CD4-positive, alpha-beta T cell (primary cell): ENCODE data around the gene DEGS2. TPM values are rescaled to one million over a fixed set of nuclear protein-coding genes. Genes with fewer than 3 reads are reported as not detected.
A peak's percentile ranks its signal among the peaks of the same experiment; 100 is the strongest.

Experiments
- ATAC-seq: fragments of 200-7000 bp; cut with Tn5 transposase; one replicate; pipeline ENCODE4 v1.10.0; 2022; ENCODE audit warnings: mild to moderate bottlenecking; ENCODE audit not compliant: poor library complexity
- CTCF ChIA-PET: fragments of 350-600 bp; sonication (Branson Sonifier 250); formaldehyde crosslinking; loops from one replicate; lab custom pipeline; 2021; ENCODE audit warnings: antibody characterized with exemption, inconsistent platforms; lab: Charles Lee
- POLR2A ChIA-PET: fragments of 350-600 bp; sonication (Branson Sonifier 250); formaldehyde crosslinking; loops from one replicate; lab custom pipeline; 2021; ENCODE audit warnings: antibody characterized with exemption, inconsistent platforms; lab: Charles Lee
- DNase-seq, 14 experiments: peaks; one replicate each; pipeline ENCODE4 v3.0.0-alpha.2; 2013 to 2020; ENCODE audit warnings: mixed read lengths in 2 of 14
- H3K27ac ChIP-seq, 2 donors: one replicate each; pipeline versions ENCODE4 v1.5.1 to v1.7.0; 2013; ENCODE audit warnings: low read length in 2 of 2, low read depth in 1 of 2, mild to moderate bottlenecking in 1 of 2
- H3K27me3 ChIP-seq, 2 experiments: 1 replicate in 1 of 2; 2 replicates in 1 of 2; pipeline versions ENCODE4 v1.6.1 to v1.7.0; 2013; ENCODE audit warnings: low read length in 2 of 2, control low read depth in 1 of 2, mild to moderate bottlenecking in 1 of 2, moderate library complexity in 1 of 2; ENCODE audit not compliant: insufficient read depth in 2 of 2, control insufficient read depth in 1 of 2
- H3K36me3 ChIP-seq: one replicate; pipeline ENCODE4 v1.6.1; 2013; ENCODE audit warnings: low read length, control low read depth; ENCODE audit not compliant: insufficient read depth
- H3K4me1 ChIP-seq: one replicate; pipeline ENCODE4 v1.6.1; 2013; ENCODE audit warnings: low read length, control low read depth; ENCODE audit not compliant: insufficient read depth
- H3K4me3 ChIP-seq: one replicate; pipeline ENCODE4 v1.5.1; 2013; ENCODE audit warnings: mild to moderate bottlenecking, low read length, moderate library complexity
- H3K9me3 ChIP-seq, 2 experiments: 1 replicate in 1 of 2; 2 replicates in 1 of 2; pipeline versions ENCODE4 v1.6.1 to v1.7.0; 2013; ENCODE audit warnings: low read length in 2 of 2, mild to moderate bottlenecking in 2 of 2, control low read depth in 1 of 2, moderate library complexity in 1 of 2; ENCODE audit not compliant: control insufficient read depth in 1 of 2, insufficient read depth in 1 of 2
- H3K27ac Mint-ChIP-seq: one replicate; pipeline ENCODE4 v1.8.0; 2020; ENCODE audit warnings: mixed read lengths
- H3K27me3 Mint-ChIP-seq: one replicate; pipeline ENCODE4 v1.8.0; 2021; ENCODE audit warnings: mixed read lengths
- H3K36me3 Mint-ChIP-seq: one replicate; pipeline ENCODE4 v1.8.0; 2021; ENCODE audit warnings: low read depth, mixed read lengths
- H3K4me1 Mint-ChIP-seq: one replicate; pipeline ENCODE4 v1.8.0; 2021; ENCODE audit warnings: low read depth, mixed read lengths
- H3K4me3 Mint-ChIP-seq: one replicate; pipeline ENCODE4 v1.8.0; 2020; ENCODE audit warnings: mild to moderate bottlenecking, mixed read lengths
- H3K9me3 Mint-ChIP-seq: one replicate; pipeline ENCODE4 v1.8.0; 2020; ENCODE audit warnings: mixed read lengths
- intact Hi-C, 2 experiments: fragments of 100-400 bp; cut with DNase I in 1 of 2; cut with micrococcal nuclease in 1 of 2; formaldehyde crosslinking; loops; one replicate each; pipeline versions ENCODE4 v1.15.1 to v1.9.0; 2023 to 2025; cut with DNase I, micrococcal nuclease
- total RNA-seq, 174 experiments: library from RNA in 2 of 174; stranded (reverse) in 2 of 174; gene quantifications; one replicate each; pipeline ENCODE4 v1.2.3 and lab custom pipeline; 2021 to 2026
- TF ChIP-seq, protein P1 (sequence below): fragments of 200-600 bp; IDR thresholded peaks from one replicate; pipeline ENCODE4 v1.8.0; 2022; ENCODE audit warnings: antibody characterized with exemption, mild to moderate bottlenecking

Gene DEGS2
- total RNA-seq, 2 experiments from 2014 or later: 0.11 TPM; not detected in 1

- Histone ChIP-seq H3K27me3 (no peaks in the 10 kb centered on the region), H3K27ac (peak overlapping the region in 1 of 2 donors; percentile 33), H3K4me3 (no peak overlapping the region), H3K36me3 (peaks cover 98% of the 10 kb centered on the region), H3K9me3 (no peaks in the 10 kb centered on the region), H3K4me1 (peaks cover 48% of the 10 kb centered on the region)
- Mint-ChIP-seq H3K4me1 (peaks cover 49% of the 10 kb centered on the region), H3K4me3 (no peak overlapping the region), H3K27ac (peak overlapping the region; percentile 72), H3K27me3 (no peaks in the 10 kb centered on the region), H3K9me3 (no peaks in the 10 kb centered on the region), H3K36me3 (peaks cover 94% of the 10 kb centered on the region)
- ChIA-PET POLR2A (interaction anchor here (1.1 to 2.2 kb wide), 3 partner anchors 10 to 47 kb away, joined by 3 to 9 read pairs (median 3); no protein-coding TSS in a partner anchor), CTCF (interaction anchor here (1.3 to 3.0 kb wide), 2 partner anchors 8 to 24 kb away, joined by 3 to 10 read pairs; no protein-coding TSS in a partner anchor)
- ATAC-seq (no peak), DNase-seq (no peak)
- TF ChIP-seq, protein P1, sequence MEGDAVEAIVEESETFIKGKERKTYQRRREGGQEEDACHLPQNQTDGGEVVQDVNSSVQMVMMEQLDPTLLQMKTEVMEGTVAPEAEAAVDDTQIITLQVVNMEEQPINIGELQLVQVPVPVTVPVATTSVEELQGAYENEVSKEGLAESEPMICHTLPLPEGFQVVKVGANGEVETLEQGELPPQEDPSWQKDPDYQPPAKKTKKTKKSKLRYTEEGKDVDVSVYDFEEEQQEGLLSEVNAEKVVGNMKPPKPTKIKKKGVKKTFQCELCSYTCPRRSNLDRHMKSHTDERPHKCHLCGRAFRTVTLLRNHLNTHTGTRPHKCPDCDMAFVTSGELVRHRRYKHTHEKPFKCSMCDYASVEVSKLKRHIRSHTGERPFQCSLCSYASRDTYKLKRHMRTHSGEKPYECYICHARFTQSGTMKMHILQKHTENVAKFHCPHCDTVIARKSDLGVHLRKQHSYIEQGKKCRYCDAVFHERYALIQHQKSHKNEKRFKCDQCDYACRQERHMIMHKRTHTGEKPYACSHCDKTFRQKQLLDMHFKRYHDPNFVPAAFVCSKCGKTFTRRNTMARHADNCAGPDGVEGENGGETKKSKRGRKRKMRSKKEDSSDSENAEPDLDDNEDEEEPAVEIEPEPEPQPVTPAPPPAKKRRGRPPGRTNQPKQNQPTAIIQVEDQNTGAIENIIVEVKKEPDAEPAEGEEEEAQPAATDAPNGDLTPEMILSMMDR: no peak
- intact Hi-C loops: no loop called here
Observed at GRCh38 chr14:100116134-100116533, 43.3 kb downstream of the DEGS2 start.

- no peak overlapping the region for H3K4me3 ChIP-seq
- POLR2A ChIA-PET: interaction anchor here (1.1 to 2.2 kb wide), 4 partner anchors 10 to 47 kb away, joined by 3 to 9 read pairs (median 4); no protein-coding TSS in a partner anchor
- no peak overlapping the region for H3K4me3 Mint-ChIP-seq
- peak overlapping the region; percentile 72 for H3K27ac Mint-ChIP-seq
- no peaks in the 10 kb centered on the region for H3K9me3 Mint-ChIP-seq
- peaks cover 49% of the 10 kb centered on the region for H3K4me1 Mint-ChIP-seq
- peaks cover 97% of the 10 kb centered on the region for H3K36me3 ChIP-seq
- intact Hi-C loops: no loop called here
- H3K27ac ChIP-seq: peak overlapping the region in 1 of 2 donors; percentile 33
- TF ChIP-seq, protein P1: no peak
- peaks cover 96% of the 10 kb centered on the region for H3K36me3 Mint-ChIP-seq
- no peaks in the 10 kb centered on the region for H3K27me3 Mint-ChIP-seq
- no peaks in the 10 kb centered on the region for H3K27me3 ChIP-seq
- no peaks in the 10 kb centered on the region for H3K9me3 ChIP-seq
- H3K4me1 ChIP-seq: peaks cover 45% of the 10 kb centered on the region
- CTCF ChIA-PET: interaction anchor here (1.3 to 3.0 kb wide), 2 partner anchors 8 to 25 kb away, joined by 3 to 10 read pairs; no protein-coding TSS in a partner anchor
- DNase-seq (no peak), ATAC-seq (no peak)
Observed at GRCh38 chr14:100115726-100116125, 43.7 kb downstream of the DEGS2 start.

DNA sequence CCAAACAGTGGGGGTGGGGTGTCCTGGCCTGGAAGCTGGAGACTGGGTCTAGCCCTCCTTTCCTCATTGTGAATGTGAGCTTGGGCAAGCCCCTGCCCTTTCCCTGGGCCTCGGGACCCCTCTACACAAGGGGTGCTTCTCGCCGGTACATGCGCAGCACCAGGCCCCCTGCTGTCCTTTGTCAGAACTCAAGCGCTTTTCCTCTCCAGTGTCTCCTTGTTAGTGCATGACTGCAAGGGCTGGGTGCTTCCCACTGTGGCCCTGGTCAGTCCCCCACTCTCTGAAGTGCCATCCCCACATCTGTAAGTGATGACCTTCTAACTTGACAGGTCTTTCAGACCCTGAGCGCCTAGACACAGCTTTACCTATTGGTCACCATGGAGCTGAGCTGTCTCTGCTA, 44.2 kb downstream of the DEGS2 start:
- H3K27me3 Mint-ChIP-seq: no peaks in the 10 kb centered on the region
- Histone ChIP-seq H3K4me3 (no peak overlapping the region), H3K36me3 (peaks cover 97% of the 10 kb centered on the region), H3K4me1 (peaks cover 45% of the 10 kb centered on the region), H3K27ac (no peak overlapping the region), H3K27me3 (no peaks in the 10 kb centered on the region), H3K9me3 (no peaks in the 10 kb centered on the region)
- CTCF ChIA-PET: interaction anchor here (1.3 kb wide), 1 partner anchor 59 kb away, joined by 4 read pairs; no protein-coding TSS in a partner anchor
- peaks cover 96% of the 10 kb centered on the region for H3K36me3 Mint-ChIP-seq
- no peak for ATAC-seq
- POLR2A ChIA-PET: interaction anchor here (1.1 to 2.2 kb wide), 4 partner anchors 9 to 46 kb away, joined by 3 to 9 read pairs (median 4); no protein-coding TSS in a partner anchor
- no peaks in the 10 kb centered on the region for H3K9me3 Mint-ChIP-seq
- H3K27ac Mint-ChIP-seq: peak overlapping the region; percentile 72
- DNase-seq: no peak
- peaks cover 45% of the 10 kb centered on the region for H3K4me1 Mint-ChIP-seq
- intact Hi-C loops: no loop called here
- TF ChIP-seq, protein P1: no peak
- H3K4me3 Mint-ChIP-seq: no peak overlapping the region
